Hepatocyte (in vitro differentiated cells): ENCODE data around the gene PHF19. TPM values are rescaled to one million over a fixed set of nuclear protein-coding genes. Genes with fewer than 3 reads are reported as not detected.

ENCODE experiments used
- DNase-seq: peaks from one replicate; pipeline ENCODE4 v3.0.0-alpha.2; 2016; ENCODE audit warnings: low spot score
- H2AFZ ChIP-seq: fragments of 200-600 bp; sonication (generic); 2 replicates; pipeline ENCODE4 v1.6.0; 2016; ENCODE audit warnings: antibody characterized with exemption, mild to moderate bottlenecking
- H3K27ac ChIP-seq: fragments of 200-600 bp; sonication (generic); 2 replicates; pipeline ENCODE4 v1.5.1; 2016; ENCODE audit warnings: mild to moderate bottlenecking
- H3K27me3 ChIP-seq: fragments of 200-600 bp; sonication (generic); 2 replicates; pipeline ENCODE4 v1.6.1; 2016
- H3K36me3 ChIP-seq: fragments of 200-600 bp; sonication (generic); replicated peaks from 2 replicates; pipeline ENCODE4 v1.5.1; 2016; ENCODE audit warnings: low read depth; ENCODE audit not compliant: insufficient read depth
- H3K4me1 ChIP-seq: fragments of 200-600 bp; sonication (generic); 2 replicates; pipeline ENCODE4 v1.5.1; 2016; ENCODE audit warnings: mild to moderate bottlenecking, moderate library complexity; ENCODE audit not compliant: insufficient read depth
- H3K4me2 ChIP-seq: fragments of 200-600 bp; sonication (generic); 2 replicates; pipeline ENCODE4 v1.6.0; 2016
- H3K4me3 ChIP-seq: fragments of 200-600 bp; sonication (generic); 2 replicates; pipeline ENCODE4 v1.5.1; 2016; ENCODE audit warnings: mild to moderate bottlenecking
- H3K79me2 ChIP-seq: fragments of 200-600 bp; sonication (generic); 2 replicates; pipeline ENCODE4 v1.6.0; 2017; ENCODE audit warnings: mild to moderate bottlenecking
- H3K9me2 ChIP-seq: fragments of 200-600 bp; sonication (generic); replicated peaks from 2 replicates; pipeline ENCODE4 v1.6.0; 2017; ENCODE audit warnings: mild to moderate bottlenecking; ENCODE audit not compliant: insufficient read depth
- H3K9me3 ChIP-seq: fragments of 200-600 bp; sonication (generic); 2 replicates; pipeline ENCODE4 v1.5.1; 2016; ENCODE audit warnings: low read depth, mild to moderate bottlenecking
- H4K20me1 ChIP-seq: fragments of 200-600 bp; sonication (generic); 2 replicates; pipeline ENCODE4 v1.6.0; 2016; ENCODE audit warnings: mild to moderate bottlenecking; ENCODE audit not compliant: insufficient read depth, poor library complexity, severe bottlenecking
- CTCF ChIP-seq: fragments of 200-600 bp; sonication (generic); IDR thresholded peaks from 2 replicates; pipeline ENCODE4 v1.5.1; 2016; ENCODE audit warnings: antibody characterized with exemption, mild to moderate bottlenecking; ENCODE audit not compliant: poor library complexity
- EZH2 ChIP-seq: fragments of 200-600 bp; sonication (generic); IDR thresholded peaks from 2 replicates; pipeline ENCODE4 v1.6.1; 2016; ENCODE audit warnings: antibody characterized with exemption, mild to moderate bottlenecking, borderline replicate concordance
- EZH2phosphoT487 ChIP-seq: fragments of 200-600 bp; sonication (generic); IDR thresholded peaks from one replicate; pipeline ENCODE4 v1.6.1; 2018; ENCODE audit warnings: antibody characterized with exemption, mild to moderate bottlenecking, low read depth, moderate library complexity; ENCODE audit not compliant: unreplicated experiment, severe bottlenecking
- WGBS: methylation state at CpG from one replicate; pipeline ENCODE4 v1.1.6; 2016; ENCODE audit warnings: low lambda C conversion rate; ENCODE audit errors: missing lambda C conversion rate; 5-methylcytosine and 5-hydroxymethylcytosine counted together
- polyA plus RNA-seq: library from polyadenylated mRNA; unstranded; fragments of >200 nt; fragmentation: Nextera tagmentation; extraction: Ambion mirVana; gene quantifications from 2 replicates; pipeline ENCODE4 v1.2.1, GENCODE V29; 2016
- total RNA-seq: library from RNA; depleted of rRNA; stranded (reverse); fragments of >200 nt; gene quantifications from 2 replicates; pipeline ENCODE4 v1.2.3, GENCODE V29; 2014

The PHF19 gene
- total and polyA plus RNA-seq, 2 experiments from 2014 or later: 30.9 to 34.8 TPM

- DNase-seq: no peak
- no peaks in the 10 kb centered on the region for H3K27me3 ChIP-seq
- no peaks in the 10 kb centered on the region for H3K9me2 ChIP-seq
- peak overlapping the region; percentile 75 for H3K27ac ChIP-seq
- peak overlapping the region; percentile 50 for H2AFZ ChIP-seq
- no peaks in the 10 kb centered on the region for H3K9me3 ChIP-seq
- no peaks in the 10 kb centered on the region for H4K20me1 ChIP-seq
- peak overlapping the region; percentile 74 for H3K4me2 ChIP-seq
- H3K36me3 ChIP-seq: no peaks in the 10 kb centered on the region
- H3K4me3 ChIP-seq: no peak overlapping the region
- no peaks in the 10 kb centered on the region for H3K79me2 ChIP-seq
- peaks cover 27% of the 10 kb centered on the region for H3K4me1 ChIP-seq
- WGBS: 44% methylated on average over 10 of the region's 10 CpGs
- no peak for TF ChIP-seq CTCF
- TF ChIP-seq EZH2phosphoT487: no peak
- no peak for TF ChIP-seq EZH2
These were observed 7.7 kb downstream of the PHF19 start for GRCh38 chr9:120869360-120869687.

GRCh38 chr9:120868676-120869359, 8.2 kb downstream of the PHF19 start:
- H3K79me2 ChIP-seq: no peaks in the 10 kb centered on the region
- WGBS: 7% methylated on average over 30 of the region's 52 CpGs
- peak overlapping the region; percentile 75 for H3K27ac ChIP-seq
- H3K4me3 ChIP-seq: no peak overlapping the region
- no peaks in the 10 kb centered on the region for H4K20me1 ChIP-seq
- no peaks in the 10 kb centered on the region for H3K36me3 ChIP-seq
- H2AFZ ChIP-seq: peak overlapping the region; percentile 50
- peak; percentile 97 for DNase-seq
- H3K9me3 ChIP-seq: no peaks in the 10 kb centered on the region
- no peaks in the 10 kb centered on the region for H3K27me3 ChIP-seq
- no peaks in the 10 kb centered on the region for H3K9me2 ChIP-seq
- H3K4me1 ChIP-seq: peaks cover 22% of the 10 kb centered on the region
- TF ChIP-seq EZH2phosphoT487 (no peak), EZH2 (no peak), CTCF (peak; percentile 57)
- H3K4me2 ChIP-seq: peak overlapping the region; percentile 74

GRCh38 chr9:120868339-120868675, 8.7 kb downstream of the PHF19 start:
- Histone ChIP-seq H3K4me1 (peaks cover 19% of the 10 kb centered on the region), H3K9me2 (no peaks in the 10 kb centered on the region), H3K9me3 (no peaks in the 10 kb centered on the region), H3K4me3 (no peak overlapping the region), H3K27me3 (no peaks in the 10 kb centered on the region), H2AFZ (peak overlapping the region; percentile 37), H3K79me2 (no peaks in the 10 kb centered on the region), H4K20me1 (no peaks in the 10 kb centered on the region), H3K36me3 (no peaks in the 10 kb centered on the region), H3K27ac (peak overlapping the region; percentile 68), H3K4me2 (peak overlapping the region; percentile 55)
- WGBS: 40% methylated on average over 7 of the region's 11 CpGs
- no peak for DNase-seq
- no peak for TF ChIP-seq CTCF
